Fibroblast of pulmonary artery (primary cell): ENCODE results near the gene EPN3.

Experiments
- DNase-seq: peaks from one replicate; pipeline ENCODE4 v3.0.0-alpha.2; 2010; ENCODE audit warnings: low read depth
- H3K4me3 ChIP-seq: replicated peaks from 2 replicates; pipeline ENCODE4 v1.5.1; 2011; ENCODE audit warnings: low read depth, mild to moderate bottlenecking, control low read depth, low read length, moderate library complexity
- CTCF ChIP-seq: IDR thresholded peaks from 2 replicates; pipeline ENCODE4 v1.5.1; 2011; ENCODE audit warnings: mild to moderate bottlenecking, control low read depth, low read length, inconsistent platforms; ENCODE audit errors: missing control alignments

The EPN3 gene

GRCh38 chr17:50590946-50591737, 58.6 kb downstream of the EPN3 start:
- DNase-seq, result no peak
- TF ChIP-seq CTCF, result no peak
- H3K4me3 ChIP-seq, result no peak overlapping the region

GRCh38 chr17:50593321-50593720, 60.8 kb downstream of the EPN3 start:
- no peak for DNase-seq
- H3K4me3 ChIP-seq, result no peak overlapping the region
- TF ChIP-seq CTCF, result no peak
